Natural killer cell (primary cell): ENCODE results near the gene MAP4K4. TPM values are rescaled to one million over a fixed set of nuclear protein-coding genes. Genes with fewer than 3 reads are reported as not detected.
"Not testable (repeated sequence)": the region's sequence is repeated elsewhere in the genome, so short reads cannot be mapped to it uniquely, and the experiment has no call there.

Experiments used
- ATAC-seq, 3 donors: fragments of 150-1000 bp in 2 of 3; fragments of 200-7000 bp in 1 of 3; cut with Tn5 transposase; 1 replicate in 1 of 3; 2 replicates in 2 of 3; pipeline ENCODE4 v1.10.0; 2021; ENCODE audit warnings: mild to moderate bottlenecking in 2 of 3, moderate library complexity in 2 of 3
- DNase-seq, 2 donors: peaks; one replicate each; pipeline versions ENCODE4 v3.0.0 to v3.0.0-alpha.2; 2013 to 2021; ENCODE audit warnings: mixed read lengths in 1 of 2
- H3K27ac ChIP-seq: one replicate; pipeline ENCODE4 v1.5.1; 2013; ENCODE audit warnings: mild to moderate bottlenecking, low read length
- H3K27me3 ChIP-seq: one replicate; pipeline ENCODE4 v1.6.1; 2013; ENCODE audit warnings: low read length; ENCODE audit not compliant: control insufficient read depth, insufficient read depth
- H3K36me3 ChIP-seq: one replicate; pipeline ENCODE4 v1.6.1; 2013; ENCODE audit warnings: low read length; ENCODE audit not compliant: control insufficient read depth, insufficient read depth
- H3K4me1 ChIP-seq: one replicate; pipeline ENCODE4 v1.6.1; 2013; ENCODE audit warnings: low read length; ENCODE audit not compliant: control insufficient read depth, insufficient read depth
- H3K4me3 ChIP-seq: one replicate; pipeline ENCODE4 v1.5.1; 2013; ENCODE audit warnings: low read length
- H3K9me3 ChIP-seq: one replicate; pipeline ENCODE4 v1.6.1; 2013; ENCODE audit warnings: low read length; ENCODE audit not compliant: control insufficient read depth, insufficient read depth
- H3K27ac Mint-ChIP-seq, 2 donors: one replicate each; pipeline ENCODE4 v1.8.0; 2022; ENCODE audit warnings: mild to moderate bottlenecking in 2 of 2, mixed read lengths in 2 of 2, moderate library complexity in 1 of 2
- H3K27me3 Mint-ChIP-seq, 2 donors: one replicate each; pipeline ENCODE4 v1.8.0; 2022; ENCODE audit warnings: low read depth in 2 of 2, mixed read lengths in 2 of 2
- H3K36me3 Mint-ChIP-seq: one replicate; pipeline ENCODE4 v1.8.0; 2022; ENCODE audit warnings: mixed read lengths
- H3K4me1 Mint-ChIP-seq, 2 donors: one replicate each; pipeline ENCODE4 v1.8.0; 2022; ENCODE audit warnings: mixed read lengths in 2 of 2
- H3K4me3 Mint-ChIP-seq: one replicate; pipeline ENCODE4 v1.8.0; 2022; ENCODE audit warnings: mild to moderate bottlenecking, moderate library complexity, mixed read lengths
- H3K9me3 Mint-ChIP-seq, 2 donors: one replicate each; pipeline ENCODE4 v1.8.0; 2022; ENCODE audit warnings: mixed read lengths in 2 of 2
- CTCF ChIP-seq: fragments of 200-600 bp; IDR thresholded peaks from one replicate; pipeline ENCODE4 v1.8.0; 2022; ENCODE audit warnings: antibody characterized with exemption
- WGBS: methylation state at CpG from one replicate; pipeline ENCODE4 v1.1.7; 2013; ENCODE audit warnings: missing lambda C conversion rate; ENCODE audit not compliant: insufficient coverage; 5-methylcytosine and 5-hydroxymethylcytosine counted together
- intact Hi-C: fragments of 100-400 bp; cut with micrococcal nuclease; formaldehyde crosslinking; loops from one replicate; pipeline ENCODE4 v1.14.2; 2022
- total RNA-seq, 4 donors: library from RNA; stranded (reverse); fragments of 120-200 nt in 1 of 4; gene quantifications; one replicate each; pipeline versions ENCODE4 v1.2.3 to v1.2.4, GENCODE V29; 2013 to 2022

Gene MAP4K4
- total RNA-seq, 3 donors from 2014 or later (not counting 1 experiment from before 2014, with no cell fraction given), result 60.2 to 80.3 (median 66.5) TPM

GRCh38 chr2:101771227-101771902 lies 73.9 kb downstream of the MAP4K4 start:
- intact Hi-C loops, result no loop called here
- DNase-seq, result peak in 1 of 2 donors; percentile 49

GRCh38 chr2:101771910-101772321 lies 74.4 kb downstream of the MAP4K4 start:
- no peaks in the 10 kb centered on the region for H3K27me3 Mint-ChIP-seq
- H3K36me3 Mint-ChIP-seq, result no peaks in the 10 kb centered on the region
- TF ChIP-seq CTCF, result no peak
- peaks cover 17% of the 10 kb centered on the region for H3K4me1 ChIP-seq
- no peaks in the 10 kb centered on the region for H3K9me3 Mint-ChIP-seq
- DNase-seq, result no peak
- intact Hi-C loops, result no loop called here
- no peak overlapping the region for H3K4me3 Mint-ChIP-seq
- peaks cover 77 to 79% of the 10 kb centered on the region in 2 donors for H3K4me1 Mint-ChIP-seq
- H3K36me3 ChIP-seq, result no peaks in the 10 kb centered on the region
- H3K27ac Mint-ChIP-seq, result peak overlapping the region in 1 of 2 donors; percentile 45
- H3K9me3 ChIP-seq, result no peaks in the 10 kb centered on the region
- WGBS, result 98% methylated on average over 2 of the region's 2 CpGs
- no peak overlapping the region for H3K27ac ChIP-seq
- H3K4me3 ChIP-seq, result no peak overlapping the region
- no peaks in the 10 kb centered on the region for H3K27me3 ChIP-seq
- no peak for ATAC-seq

More at GRCh38 chr2:101771227-101771902, 73.9 kb downstream of the MAP4K4 start:
- peaks cover 83 to 85% of the 10 kb centered on the region in 2 donors for H3K4me1 Mint-ChIP-seq
- WGBS, result 94% methylated on average over 5 of the region's 5 CpGs
- H3K9me3 ChIP-seq, result no peaks in the 10 kb centered on the region
- H3K27me3 Mint-ChIP-seq, result no peaks in the 10 kb centered on the region
- no peak for TF ChIP-seq CTCF
- no peaks in the 10 kb centered on the region for H3K27me3 ChIP-seq
- no peaks in the 10 kb centered on the region for H3K9me3 Mint-ChIP-seq
- peak overlapping the region in 1 of 2 donors; percentile 45 for H3K27ac Mint-ChIP-seq
- no peak overlapping the region for H3K4me3 Mint-ChIP-seq
- ATAC-seq, result no peak
- H3K36me3 Mint-ChIP-seq, result no peaks in the 10 kb centered on the region
- H3K36me3 ChIP-seq, result no peaks in the 10 kb centered on the region
- no peak overlapping the region for H3K27ac ChIP-seq
- peaks cover 20% of the 10 kb centered on the region for H3K4me1 ChIP-seq
- no peak overlapping the region for H3K4me3 ChIP-seq

GRCh38 chr2:101773137-101773536 lies 75.6 kb downstream of the MAP4K4 start:
- ATAC-seq, result no peak
- H3K4me1 Mint-ChIP-seq, result peaks cover 79 to 82% of the 10 kb centered on the region in 2 donors
- H3K36me3 Mint-ChIP-seq, result no peaks in the 10 kb centered on the region
- WGBS, result 59% methylated on average over 5 of the region's 5 CpGs
- intact Hi-C loops, result no loop called here
- H3K27ac Mint-ChIP-seq, result no peak overlapping the region
- Histone ChIP-seq H3K27ac (no peak overlapping the region), H3K4me3 (no peak overlapping the region), H3K27me3 (no peaks in the 10 kb centered on the region), H3K9me3 (no peaks in the 10 kb centered on the region), H3K36me3 (no peaks in the 10 kb centered on the region), H3K4me1 (peaks cover 16% of the 10 kb centered on the region)
- TF ChIP-seq CTCF, result no peak
- peak in 1 of 2 donors; percentile 25 for DNase-seq
- H3K27me3 Mint-ChIP-seq, result no peaks in the 10 kb centered on the region
- no peaks in the 10 kb centered on the region for H3K9me3 Mint-ChIP-seq
- H3K4me3 Mint-ChIP-seq, result no peak overlapping the region

- H3K27ac Mint-ChIP-seq, H3K36me3 Mint-ChIP-seq, H3K27me3 ChIP-seq, H3K27me3 Mint-ChIP-seq, intact Hi-C loops, H3K4me3 Mint-ChIP-seq, ATAC-seq, H3K36me3 ChIP-seq, H3K4me3 ChIP-seq, H3K9me3 Mint-ChIP-seq, H3K27ac ChIP-seq, DNase-seq, H3K9me3 ChIP-seq: not testable (repeated sequence)
- H3K4me1 ChIP-seq, result peaks cover 23% of the 10 kb centered on the region
- WGBS, result 85% methylated on average over 3 of the region's 3 CpGs
- H3K4me1 Mint-ChIP-seq, result peaks cover 75 to 82% of the 10 kb centered on the region in 2 donors
These were observed 76.5 kb downstream of the MAP4K4 start for GRCh38 chr2:101773961-101774360.
